Small intestine (tissue), 7 donors: Measurements from ENCODE around the gene FBXL17. TPM values are rescaled to one million over a fixed set of nuclear protein-coding genes. Genes with fewer than 3 reads are reported as not detected.

Experiments used
- DNase-seq, 2 donors: peaks; one replicate each; pipeline versions ENCODE4 v3.0.0 to v3.0.0-alpha.2; 2013
- FAIRE-seq: peaks from 2 replicates; lab custom pipeline; 2012; peaks lifted over from hg19 to GRCh38; lab: Jason Lieb, UNC
- H3K27ac ChIP-seq, 3 donors: one replicate each; pipeline ENCODE4 v1.5.1; 2013; ENCODE audit warnings: low read length in 2 of 3, mild to moderate bottlenecking in 2 of 3, control low read depth in 1 of 3, inconsistent platforms in 1 of 3, low read depth in 1 of 3, moderate library complexity in 1 of 3
- H3K27me3 ChIP-seq, 3 donors: one replicate each; pipeline ENCODE4 v1.6.1; 2013; ENCODE audit warnings: low read length in 3 of 3, inconsistent platforms in 1 of 3; ENCODE audit not compliant: control insufficient read depth in 3 of 3, insufficient read depth in 3 of 3
- H3K36me3 ChIP-seq, 3 donors: one replicate each; pipeline ENCODE4 v1.6.1; 2013; ENCODE audit warnings: low read length in 3 of 3, inconsistent platforms in 1 of 3, low read depth in 1 of 3, mild to moderate bottlenecking in 1 of 3, moderate library complexity in 1 of 3; ENCODE audit not compliant: control insufficient read depth in 3 of 3, insufficient read depth in 2 of 3
- H3K4me1 ChIP-seq, 3 donors: one replicate each; pipeline ENCODE4 v1.6.1; 2013; ENCODE audit warnings: low read length in 2 of 3, inconsistent platforms in 1 of 3, low read depth in 1 of 3, mild to moderate bottlenecking in 1 of 3, moderate library complexity in 1 of 3; ENCODE audit not compliant: control insufficient read depth in 3 of 3, insufficient read depth in 2 of 3
- H3K4me3 ChIP-seq, 3 donors: one replicate each; pipeline ENCODE4 v1.5.1; 2013; ENCODE audit warnings: low read length in 3 of 3, control low read depth in 1 of 3, inconsistent platforms in 1 of 3, low read depth in 1 of 3, mild to moderate bottlenecking in 1 of 3, moderate library complexity in 1 of 3
- H3K9me3 ChIP-seq, 2 donors: one replicate each; pipeline ENCODE4 v1.6.1; 2013; ENCODE audit warnings: low read depth in 1 of 2, low read length in 1 of 2; ENCODE audit not compliant: control insufficient read depth in 2 of 2, insufficient read depth in 1 of 2
- WGBS, 3 donors: extraction: QIAGEN DNeasy Blood & Tissue Kit; methylation state at CpG; one replicate each; pipeline ENCODE4 v1.1.7; 2013; 5-methylcytosine and 5-hydroxymethylcytosine counted together
- polyA plus RNA-seq, 4 donors: library from polyadenylated mRNA; stranded (reverse) in 3 of 4; unstranded in 1 of 4; fragments of 200-250 nt in 3 of 4; fragments of 120-200 nt in 1 of 4; gene quantifications; one replicate each; pipeline versions ENCODE4 v1.2.1 to v1.2.3, GENCODE V29; 2013
- donor health status: healthy with polysubstance abuse.
- donor health status: control.
- donor health status: control.
- donor health status: Bipolar disorder and iron deficiency.
- donor health status: healthy.

Gene FBXL17
- polyA plus RNA-seq, 4 donors, result 5.4 to 20.6 (median 8.3) TPM

DNA sequence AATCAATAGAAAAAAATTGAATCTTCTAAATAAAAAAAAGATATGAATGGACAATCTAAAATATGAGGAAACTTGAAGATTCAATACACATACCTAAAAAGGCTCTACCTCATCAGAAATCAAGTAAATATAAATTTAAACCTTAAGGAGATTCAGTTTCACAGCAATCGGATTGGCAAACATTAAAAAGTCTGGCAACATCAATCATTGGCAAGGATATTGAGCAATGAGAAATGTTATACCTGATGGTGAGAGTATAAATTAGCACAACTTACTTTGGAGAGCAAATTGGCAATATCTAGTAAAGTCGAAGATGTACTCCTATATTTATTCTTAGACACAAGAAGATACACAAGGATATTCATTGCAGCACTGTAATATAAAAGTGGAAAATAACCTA, 436.8 kb downstream of the FBXL17 start:
- no peaks in the 10 kb centered on the region for H3K4me1 ChIP-seq
- H3K27me3 ChIP-seq, result no peaks in the 10 kb centered on the region
- no peak overlapping the region for H3K27ac ChIP-seq
- no peaks in the 10 kb centered on the region for H3K9me3 ChIP-seq
- FAIRE-seq (no peak), DNase-seq (no peak)
- WGBS, 3 donors, result 94 to 97% (median 95%) methylated on average over 2 of the region's 2 CpGs
- H3K36me3 ChIP-seq, result no peaks in the 10 kb centered on the region
- no peak overlapping the region for H3K4me3 ChIP-seq

- no peak for FAIRE-seq
- no peak for DNase-seq
- H3K27ac ChIP-seq, result no peak overlapping the region
- H3K4me3 ChIP-seq, result no peak overlapping the region
- no peaks in the 10 kb centered on the region for H3K4me1 ChIP-seq
- H3K9me3 ChIP-seq, result no peaks in the 10 kb centered on the region
- no peaks in the 10 kb centered on the region for H3K27me3 ChIP-seq
- no peaks in the 10 kb centered on the region for H3K36me3 ChIP-seq
Measured at GRCh38 chr5:107943923-107944322, 438.0 kb downstream of the FBXL17 start.

- 88 to 98% (median 96%) methylated on average over 2 of the region's 2 CpGs for WGBS, 3 donors
- H3K4me3 ChIP-seq, result no peak overlapping the region
- peaks cover 0 to 2% (median 0%) of the 10 kb centered on the region in 3 donors for H3K4me1 ChIP-seq
- H3K27ac ChIP-seq, result no peak overlapping the region
- DNase-seq, result no peak
- no peaks in the 10 kb centered on the region for H3K9me3 ChIP-seq
- no peaks in the 10 kb centered on the region for H3K27me3 ChIP-seq
- H3K36me3 ChIP-seq, result no peaks in the 10 kb centered on the region
- no peak for FAIRE-seq
Measured at GRCh38 chr5:107941036-107941435, 440.9 kb downstream of the FBXL17 start.

DNA sequence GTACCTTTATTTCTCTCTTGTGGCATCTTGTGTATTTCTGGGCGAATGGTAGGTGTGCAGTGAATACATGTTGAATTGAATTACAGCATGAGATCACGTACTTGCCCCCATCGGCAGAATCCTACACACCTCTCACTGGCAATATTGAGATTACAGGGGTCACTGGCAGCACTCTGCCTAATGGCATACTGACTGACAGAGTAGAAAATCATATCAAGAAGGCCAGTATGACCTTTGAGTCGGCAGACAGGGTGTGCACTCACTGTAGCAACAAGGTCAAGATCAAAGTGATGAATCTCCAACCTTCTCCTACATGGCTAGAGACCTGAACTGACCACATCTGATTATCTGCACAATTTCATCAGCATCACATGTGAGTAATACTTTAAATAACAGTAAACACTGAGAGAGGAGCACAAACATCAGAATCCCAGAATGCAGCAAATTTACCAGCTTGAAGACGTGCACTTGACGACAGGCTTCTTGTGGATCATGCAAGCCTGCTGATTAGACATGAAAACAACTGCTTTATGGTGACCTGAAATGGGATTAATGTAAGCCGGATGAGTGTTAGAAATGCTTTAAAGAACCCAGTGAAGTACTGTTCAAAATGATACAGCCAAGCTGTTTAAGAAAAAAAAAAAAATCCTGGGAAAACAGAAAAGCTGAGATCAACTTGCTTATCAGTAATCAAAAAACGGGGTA, 444.1 kb downstream of the FBXL17 start:
- FAIRE-seq (no peak), DNase-seq (peak; percentile 19 to 37)
- H3K27me3 ChIP-seq, result no peaks in the 10 kb centered on the region
- peaks cover 0 to 2% (median 0%) of the 10 kb centered on the region in 3 donors for H3K4me1 ChIP-seq
- WGBS, 3 donors, result 71 to 73% (median 73%) methylated on average over 8 of the region's 8 CpGs
- no peak overlapping the region for H3K27ac ChIP-seq
- H3K9me3 ChIP-seq, result no peaks in the 10 kb centered on the region
- H3K36me3 ChIP-seq, result no peaks in the 10 kb centered on the region
- H3K4me3 ChIP-seq, result no peak overlapping the region

DNA sequence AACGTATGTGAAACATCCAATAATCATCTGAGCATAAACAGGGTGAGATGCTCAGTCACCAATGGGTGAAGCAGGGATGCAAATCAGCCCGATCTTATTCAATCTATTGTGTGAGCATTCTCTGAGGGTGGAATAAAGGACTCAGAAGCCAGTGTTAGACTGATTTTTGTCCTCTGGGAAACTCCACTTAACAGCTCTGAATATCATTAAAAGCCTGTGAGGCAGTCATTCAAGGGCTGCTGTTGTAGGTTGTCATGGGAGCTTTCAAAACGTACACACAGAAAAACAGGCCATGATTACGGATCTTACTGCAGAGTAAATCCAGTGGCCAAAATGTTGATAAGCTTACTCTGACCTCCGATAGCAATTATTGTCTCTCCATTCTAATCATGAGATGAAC, 444.7 kb downstream of the FBXL17 start:
- FAIRE-seq (no peak), DNase-seq (peak; percentile 10)
- no peaks in the 10 kb centered on the region for H3K36me3 ChIP-seq
- H3K4me1 ChIP-seq, result peaks cover 0 to 2% (median 0%) of the 10 kb centered on the region in 3 donors
- H3K4me3 ChIP-seq, result no peak overlapping the region
- WGBS, 3 donors, result 74 to 81% (median 76%) methylated on average over 5 of the region's 5 CpGs
- no peaks in the 10 kb centered on the region for H3K27me3 ChIP-seq
- no peak overlapping the region for H3K27ac ChIP-seq
- H3K9me3 ChIP-seq, result no peaks in the 10 kb centered on the region

DNA sequence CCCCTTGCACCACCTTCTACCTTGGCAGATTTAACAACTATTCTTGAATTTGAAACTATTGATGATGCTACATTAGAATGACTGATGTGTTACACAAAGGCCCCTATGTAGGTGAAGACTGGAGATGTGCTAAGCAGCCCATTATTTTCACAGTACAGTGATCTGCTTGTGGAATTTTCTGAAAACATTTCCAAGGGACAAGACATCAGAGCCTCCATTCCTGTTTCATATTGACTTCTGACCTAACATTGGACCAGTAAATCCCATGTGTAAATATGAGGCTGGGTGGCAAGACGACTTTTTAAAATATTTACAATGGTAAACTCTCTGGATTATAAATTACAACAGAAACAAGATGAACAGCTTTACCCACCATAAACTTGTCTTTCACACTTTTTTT, 445.4 kb downstream of the FBXL17 start:
- FAIRE-seq (no peak), DNase-seq (no peak)
- H3K4me3 ChIP-seq, result no peak overlapping the region
- no peaks in the 10 kb centered on the region for H3K36me3 ChIP-seq
- H3K9me3 ChIP-seq, result no peaks in the 10 kb centered on the region
- WGBS, 3 donors, result 60 to 97% (median 64%) methylated on average over 1 of the region's 1 CpG
- H3K27me3 ChIP-seq, result no peaks in the 10 kb centered on the region
- H3K27ac ChIP-seq, result no peak overlapping the region
- H3K4me1 ChIP-seq, result peaks cover 0 to 2% (median 0%) of the 10 kb centered on the region in 3 donors

- FAIRE-seq (no peak), DNase-seq (no peak)
- H3K27ac ChIP-seq, result no peak overlapping the region
- peaks cover 0 to 2% (median 0%) of the 10 kb centered on the region in 3 donors for H3K4me1 ChIP-seq
- WGBS, 3 donors, result 90 to 95% (median 92%) methylated on average over 1 of the region's 1 CpG
- no peaks in the 10 kb centered on the region for H3K9me3 ChIP-seq
- no peaks in the 10 kb centered on the region for H3K27me3 ChIP-seq
- no peaks in the 10 kb centered on the region for H3K36me3 ChIP-seq
- H3K4me3 ChIP-seq, result no peak overlapping the region
Measured at GRCh38 chr5:107935645-107936044, 446.3 kb downstream of the FBXL17 start.

DNA sequence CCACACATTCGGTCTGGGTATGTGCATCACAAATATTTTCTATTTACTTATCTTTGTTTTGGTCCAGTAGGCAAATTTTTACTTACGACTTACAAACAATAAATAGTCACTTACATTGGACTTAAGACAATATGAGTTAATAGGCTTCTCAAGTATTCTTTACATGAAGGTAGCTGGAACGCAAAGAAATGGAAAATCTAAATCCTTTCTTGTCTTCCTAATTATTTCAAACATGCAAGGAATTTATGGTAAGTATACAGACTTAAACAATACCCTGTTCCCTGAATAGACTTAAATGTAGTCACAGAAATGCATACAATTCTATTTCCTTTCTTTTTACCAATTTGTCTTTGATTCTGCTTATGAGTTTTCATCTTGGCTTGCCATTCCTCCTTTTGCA, 448.6 kb downstream of the FBXL17 start:
- Histone ChIP-seq H3K9me3 (no peaks in the 10 kb centered on the region), H3K4me3 (no peak overlapping the region), H3K36me3 (no peaks in the 10 kb centered on the region), H3K4me1 (peaks cover 0 to 2% (median 0%) of the 10 kb centered on the region in 3 donors), H3K27me3 (no peaks in the 10 kb centered on the region), H3K27ac (no peak overlapping the region)
- DNase-seq, result no peak
- WGBS, 3 donors, result 93 to 94% (median 93%) methylated on average over 3 of the region's 3 CpGs
- FAIRE-seq, result no peak

DNA sequence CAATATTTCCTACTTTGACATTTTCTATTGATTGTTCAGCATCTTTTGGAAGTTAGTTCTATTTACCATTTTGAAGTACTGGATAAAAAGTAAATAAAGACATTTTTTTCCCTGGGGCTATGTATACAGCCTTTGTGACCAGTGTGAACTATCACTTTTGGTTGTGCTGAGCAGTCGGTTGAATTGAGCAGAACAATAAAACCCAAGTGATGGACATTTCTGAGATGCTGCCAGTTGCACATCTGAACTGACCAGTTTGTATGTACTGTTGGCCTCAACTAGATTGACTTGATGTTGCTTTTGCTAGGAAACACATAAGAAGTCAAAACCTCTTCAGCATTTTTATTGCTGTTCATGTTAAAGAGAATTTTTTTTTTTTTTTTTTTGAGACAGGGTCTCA, 451.0 kb downstream of the FBXL17 start:
- Histone ChIP-seq H3K4me3 (no peak overlapping the region), H3K27ac (no peak overlapping the region), H3K36me3 (no peaks in the 10 kb centered on the region), H3K27me3 (no peaks in the 10 kb centered on the region), H3K9me3 (no peaks in the 10 kb centered on the region), H3K4me1 (no peaks in the 10 kb centered on the region)
- FAIRE-seq (no peak), DNase-seq (no peak)
- WGBS, 3 donors, result 81 to 95% (median 88%) methylated on average over 1 of the region's 1 CpG
